ENCODE measurements around the gene RPS2.

Gene RPS2

DNA sequence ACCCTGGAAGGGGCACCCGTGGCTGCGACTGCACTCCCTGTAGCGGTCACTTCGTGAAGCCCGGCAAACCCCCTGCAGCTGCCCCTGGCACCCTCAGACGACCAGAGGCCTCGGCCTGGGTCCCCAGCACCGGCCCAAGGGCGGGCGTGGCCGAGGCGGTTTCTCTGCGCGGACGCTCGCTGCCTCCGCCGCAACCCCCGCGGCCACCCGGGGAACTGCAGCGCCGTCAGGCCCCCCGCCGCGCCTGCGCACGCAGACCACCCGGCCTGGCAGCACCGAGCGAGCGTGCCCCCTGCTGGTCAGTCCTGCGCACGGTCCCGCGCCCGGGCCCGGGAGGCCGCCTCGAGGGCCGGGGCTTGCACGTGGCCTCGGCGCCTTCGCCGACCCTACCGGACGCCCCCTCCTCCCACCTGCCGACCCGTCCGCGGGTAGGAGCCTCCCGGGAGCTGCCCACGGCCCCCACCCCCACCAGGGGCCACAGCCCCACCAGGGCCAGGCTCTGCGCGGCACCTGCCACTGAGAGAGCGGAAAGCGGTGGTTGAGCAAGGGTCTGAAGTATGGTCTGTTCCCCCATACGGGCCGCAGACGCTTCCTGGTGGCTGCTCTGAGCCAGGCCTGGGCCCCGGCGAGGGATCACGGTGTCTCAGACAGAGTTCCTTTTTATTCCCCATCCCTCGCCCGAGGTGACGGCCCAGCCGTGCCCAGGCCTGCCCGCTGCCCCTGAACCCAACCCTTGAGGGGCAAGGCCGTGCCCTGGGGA, 34.9 kb downstream of the RPS2 start:
- in situ Hi-C loops (cut with MboI; ENCODE audit: low pct_unique_long_range_greater_than_20kb, low sequenced_read_pairs, unreplicated experiment): loop anchor here (10.0 kb wide), 1 partner anchor 65 kb away; no protein-coding TSS in a partner anchor
- TF ChIP-seq, protein P1, sequence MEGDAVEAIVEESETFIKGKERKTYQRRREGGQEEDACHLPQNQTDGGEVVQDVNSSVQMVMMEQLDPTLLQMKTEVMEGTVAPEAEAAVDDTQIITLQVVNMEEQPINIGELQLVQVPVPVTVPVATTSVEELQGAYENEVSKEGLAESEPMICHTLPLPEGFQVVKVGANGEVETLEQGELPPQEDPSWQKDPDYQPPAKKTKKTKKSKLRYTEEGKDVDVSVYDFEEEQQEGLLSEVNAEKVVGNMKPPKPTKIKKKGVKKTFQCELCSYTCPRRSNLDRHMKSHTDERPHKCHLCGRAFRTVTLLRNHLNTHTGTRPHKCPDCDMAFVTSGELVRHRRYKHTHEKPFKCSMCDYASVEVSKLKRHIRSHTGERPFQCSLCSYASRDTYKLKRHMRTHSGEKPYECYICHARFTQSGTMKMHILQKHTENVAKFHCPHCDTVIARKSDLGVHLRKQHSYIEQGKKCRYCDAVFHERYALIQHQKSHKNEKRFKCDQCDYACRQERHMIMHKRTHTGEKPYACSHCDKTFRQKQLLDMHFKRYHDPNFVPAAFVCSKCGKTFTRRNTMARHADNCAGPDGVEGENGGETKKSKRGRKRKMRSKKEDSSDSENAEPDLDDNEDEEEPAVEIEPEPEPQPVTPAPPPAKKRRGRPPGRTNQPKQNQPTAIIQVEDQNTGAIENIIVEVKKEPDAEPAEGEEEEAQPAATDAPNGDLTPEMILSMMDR (IDR thresholded peaks at IDR 0.05; ENCODE audit: extremely low read depth, insufficient read depth, missing control alignments): peak; percentile 99
- DNase-seq (ENCODE audit: low spot score): peak; percentile 98

DNA sequence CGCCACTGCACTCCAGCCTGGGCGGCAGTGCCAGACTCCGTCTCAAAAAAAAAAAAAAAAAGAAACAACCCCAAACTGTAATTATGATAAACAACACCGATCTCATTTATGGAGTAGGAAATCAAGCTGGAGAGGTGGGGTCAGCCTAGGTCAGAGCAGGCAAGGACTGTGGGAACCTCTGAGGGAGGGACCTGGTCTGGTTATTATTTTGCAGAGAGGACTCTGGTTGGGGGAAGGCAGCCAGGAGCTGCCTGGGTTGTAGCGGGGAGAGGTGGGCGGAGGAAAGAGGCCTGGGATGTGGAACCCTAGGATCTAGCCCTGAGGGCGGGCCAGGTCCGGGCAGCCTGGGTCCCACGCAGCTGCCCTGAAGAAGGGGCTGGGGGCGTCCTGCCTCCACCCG, 35.5 kb downstream of the RPS2 start:
- TF ChIP-seq, protein P1 (IDR thresholded peaks at IDR 0.05; ENCODE audit: extremely low read depth, insufficient read depth, missing control alignments): no peak
- DNase-seq (ENCODE audit: low spot score): no peak
- in situ Hi-C loops (cut with MboI; ENCODE audit: low pct_unique_long_range_greater_than_20kb, low sequenced_read_pairs, unreplicated experiment): no loop called here

DNA sequence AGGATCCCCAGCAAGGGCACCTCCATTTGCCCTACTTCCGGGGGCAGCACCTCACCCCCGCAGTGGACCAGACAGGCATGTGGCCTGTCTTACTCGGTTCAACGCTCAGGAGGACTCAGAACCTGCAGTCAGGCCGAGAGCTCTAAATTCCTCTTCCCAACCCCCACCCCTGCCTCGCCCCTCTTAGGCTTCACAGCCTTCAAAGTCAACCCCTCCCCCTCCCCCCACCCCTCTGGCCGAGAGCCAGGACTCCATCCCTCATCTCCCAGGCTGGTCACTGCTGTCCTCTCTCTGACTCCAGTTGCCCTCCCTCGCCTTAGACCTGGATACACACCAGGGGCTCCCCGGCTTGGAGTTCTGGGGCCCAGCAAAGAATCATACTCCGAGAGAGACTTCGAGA, 38.4 kb downstream of the RPS2 start:
- no peak for DNase-seq (ENCODE audit: low spot score)
- TF ChIP-seq, protein P1 (IDR thresholded peaks at IDR 0.05; ENCODE audit: extremely low read depth, insufficient read depth, missing control alignments): no peak
- in situ Hi-C loops (cut with MboI; ENCODE audit: low pct_unique_long_range_greater_than_20kb, low sequenced_read_pairs, unreplicated experiment): no loop called here

GRCh38 chr16:1924095-1924494, 40.5 kb downstream of the RPS2 start:
- in situ Hi-C loops (cut with MboI; ENCODE audit: low pct_unique_long_range_greater_than_20kb, low sequenced_read_pairs, unreplicated experiment): no loop called here
- no peak for DNase-seq (ENCODE audit: low spot score)
- TF ChIP-seq, protein P1 (IDR thresholded peaks at IDR 0.05; ENCODE audit: extremely low read depth, insufficient read depth, missing control alignments): no peak

DNA sequence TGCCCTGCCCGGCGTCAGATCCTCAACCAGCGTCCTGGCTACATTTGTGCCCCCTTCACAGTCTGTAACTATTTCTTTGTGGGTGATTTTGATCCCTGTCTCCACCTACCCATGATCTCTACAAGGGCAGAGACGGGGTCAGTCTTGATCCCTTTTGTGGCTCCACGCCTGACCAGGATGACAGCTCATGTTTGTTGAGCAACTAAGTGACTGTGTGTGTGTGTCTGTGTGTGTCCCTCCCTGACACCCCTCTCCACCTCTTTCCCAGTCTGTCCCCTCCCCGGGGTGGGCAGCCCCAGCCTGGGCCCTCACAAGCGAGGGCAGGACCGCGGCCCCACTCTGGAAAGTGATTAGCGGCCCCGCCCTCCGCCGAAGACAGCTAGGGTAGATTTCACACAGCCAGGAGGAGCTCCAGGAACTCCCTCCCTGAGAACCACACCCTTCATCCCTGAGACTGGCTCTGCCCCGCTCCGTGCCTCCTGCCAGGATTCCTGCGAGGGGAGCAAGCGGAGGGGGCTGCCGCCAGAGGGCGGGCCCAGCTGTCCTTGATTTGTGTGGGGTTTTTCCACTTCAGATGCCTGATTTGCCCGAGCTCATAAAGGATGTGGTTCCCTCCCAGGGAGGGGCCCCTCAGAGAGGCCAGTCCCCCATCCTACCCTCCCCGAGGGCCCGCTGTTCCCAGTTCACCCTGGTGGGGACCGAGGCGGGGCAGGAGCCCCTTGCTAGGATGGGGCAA, 41.2 kb downstream of the RPS2 start:
- in situ Hi-C loops (cut with MboI; ENCODE audit: low pct_unique_long_range_greater_than_20kb, low sequenced_read_pairs, unreplicated experiment): no loop called here
- TF ChIP-seq, protein P1 (IDR thresholded peaks at IDR 0.05; ENCODE audit: extremely low read depth, insufficient read depth, missing control alignments): peak; percentile 25
- DNase-seq (ENCODE audit: low spot score): no peak

GRCh38 chr16:1922357-1922756, 42.3 kb downstream of the RPS2 start:
- no peak for DNase-seq (ENCODE audit: low spot score)
- in situ Hi-C loops (cut with MboI; ENCODE audit: low pct_unique_long_range_greater_than_20kb, low sequenced_read_pairs, unreplicated experiment): no loop called here

More at GRCh38 chr16:1922357-1922756, 42.3 kb downstream of the RPS2 start:
- TF ChIP-seq, protein P1 (IDR thresholded peaks at IDR 0.05; ENCODE audit: extremely low read depth, insufficient read depth, missing control alignments): no peak

Measured in GM13977 (cell line).